ENCODE results near the gene CCDC85C.

The CCDC85C gene

GRCh38 chr14:99612738-99613330 lies 8.8 kb upstream of the CCDC85C start:
- TF ChIP-seq CTCF (IDR thresholded peaks at IDR 0.05; ENCODE audit: low read length, missing control alignments), result no peak
- DNase-seq (ENCODE audit: low read depth), result peak; percentile 69
- H3K4me3 ChIP-seq (replicated peaks; ENCODE audit: low read depth, low read length), result no peak overlapping the region

GRCh38 chr14:99612071-99612737 lies 8.2 kb upstream of the CCDC85C start:
- TF ChIP-seq CTCF (IDR thresholded peaks at IDR 0.05; ENCODE audit: low read length, missing control alignments), result no peak
- DNase-seq (ENCODE audit: low read depth), result no peak
- no peak overlapping the region for H3K4me3 ChIP-seq (replicated peaks; ENCODE audit: low read depth, low read length)

- H3K4me3 ChIP-seq (replicated peaks; ENCODE audit: low read depth, low read length), result no peak overlapping the region
- DNase-seq (ENCODE audit: low read depth), result no peak
- no peak for TF ChIP-seq CTCF (IDR thresholded peaks at IDR 0.05; ENCODE audit: low read length, missing control alignments)
These were observed 7.6 kb upstream of the CCDC85C start for GRCh38 chr14:99611646-99612045.

- DNase-seq (ENCODE audit: low read depth), result no peak
- no peak for TF ChIP-seq CTCF (IDR thresholded peaks at IDR 0.05; ENCODE audit: low read length, missing control alignments)
- H3K4me3 ChIP-seq (replicated peaks; ENCODE audit: low read depth, low read length), result no peak overlapping the region
These were observed 5.5 kb upstream of the CCDC85C start for GRCh38 chr14:99609245-99610170.

GRCh38 chr14:99608591-99608990 lies 4.6 kb upstream of the CCDC85C start:
- no peak for TF ChIP-seq CTCF (IDR thresholded peaks at IDR 0.05; ENCODE audit: low read length, missing control alignments)
- DNase-seq (ENCODE audit: low read depth), result no peak
- H3K4me3 ChIP-seq (replicated peaks; ENCODE audit: low read depth, low read length), result no peak overlapping the region

- H3K4me3 ChIP-seq (replicated peaks; ENCODE audit: low read depth, low read length), result no peak overlapping the region
- DNase-seq (ENCODE audit: low read depth), result no peak
- no peak for TF ChIP-seq CTCF (IDR thresholded peaks at IDR 0.05; ENCODE audit: low read length, missing control alignments)
These were observed 2.4 kb upstream of the CCDC85C start for GRCh38 chr14:99606359-99606758.
